ENCODE results near the gene ANO8. TPM values are rescaled to one million over a fixed set of nuclear protein-coding genes. Genes with fewer than 3 reads are reported as not detected.

Gene ANO8
- total and polyA plus RNA-seq, 8 donors, result 9.8 to 21.0 (median 12.2) TPM

DNA sequence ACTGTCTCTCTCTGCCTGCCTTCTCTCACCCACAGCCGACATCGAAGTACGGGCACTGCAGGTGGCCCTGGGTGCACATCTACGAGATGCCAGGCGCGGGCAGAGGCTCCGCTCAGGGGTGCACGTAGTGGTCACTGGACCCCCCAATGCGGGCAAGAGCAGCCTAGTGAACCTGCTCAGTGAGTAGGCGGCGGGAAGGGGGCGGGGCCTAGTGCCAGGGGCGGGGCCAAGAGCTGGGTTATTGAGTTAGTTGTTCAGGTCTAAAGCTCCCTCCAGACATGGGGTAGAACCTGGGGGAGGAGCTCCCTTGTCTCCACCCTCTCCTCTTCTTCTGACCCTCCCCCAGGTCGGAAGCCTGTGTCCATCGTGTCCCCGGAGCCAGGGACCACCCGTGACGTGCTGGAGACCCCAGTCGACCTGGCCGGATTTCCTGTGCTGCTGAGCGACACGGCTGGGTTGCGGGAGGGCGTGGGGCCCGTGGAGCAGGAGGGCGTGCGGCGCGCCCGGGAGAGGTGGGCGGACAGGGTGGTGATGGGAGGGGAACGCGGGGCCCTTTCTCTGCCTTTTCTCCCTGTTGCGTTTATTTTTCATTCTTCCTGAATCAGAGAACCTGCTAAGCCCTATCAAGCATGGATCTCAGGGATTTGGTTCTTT lies 4.6 kb upstream of the ANO8 start:
- Histone ChIP-seq H3K9me3 (no peaks in the 10 kb centered on the region), H3K4me1 (peaks cover 12 to 37% of the 10 kb centered on the region in 2 donors), H3K27me3 (no peaks in the 10 kb centered on the region), H3K36me3 (peaks cover 0 to 8% of the 10 kb centered on the region in 2 donors), H3K27ac (no peak overlapping the region), H3K4me3 (no peak overlapping the region)
- intact Hi-C loops (cut with DNase I), result no loop called here
- TF ChIP-seq, protein P1, sequence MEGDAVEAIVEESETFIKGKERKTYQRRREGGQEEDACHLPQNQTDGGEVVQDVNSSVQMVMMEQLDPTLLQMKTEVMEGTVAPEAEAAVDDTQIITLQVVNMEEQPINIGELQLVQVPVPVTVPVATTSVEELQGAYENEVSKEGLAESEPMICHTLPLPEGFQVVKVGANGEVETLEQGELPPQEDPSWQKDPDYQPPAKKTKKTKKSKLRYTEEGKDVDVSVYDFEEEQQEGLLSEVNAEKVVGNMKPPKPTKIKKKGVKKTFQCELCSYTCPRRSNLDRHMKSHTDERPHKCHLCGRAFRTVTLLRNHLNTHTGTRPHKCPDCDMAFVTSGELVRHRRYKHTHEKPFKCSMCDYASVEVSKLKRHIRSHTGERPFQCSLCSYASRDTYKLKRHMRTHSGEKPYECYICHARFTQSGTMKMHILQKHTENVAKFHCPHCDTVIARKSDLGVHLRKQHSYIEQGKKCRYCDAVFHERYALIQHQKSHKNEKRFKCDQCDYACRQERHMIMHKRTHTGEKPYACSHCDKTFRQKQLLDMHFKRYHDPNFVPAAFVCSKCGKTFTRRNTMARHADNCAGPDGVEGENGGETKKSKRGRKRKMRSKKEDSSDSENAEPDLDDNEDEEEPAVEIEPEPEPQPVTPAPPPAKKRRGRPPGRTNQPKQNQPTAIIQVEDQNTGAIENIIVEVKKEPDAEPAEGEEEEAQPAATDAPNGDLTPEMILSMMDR (IDR thresholded peaks at IDR 0.05), result no peak
- ATAC-seq (no peak), DNase-seq (peak in 1 of 4 donors; percentile 34)

DNA sequence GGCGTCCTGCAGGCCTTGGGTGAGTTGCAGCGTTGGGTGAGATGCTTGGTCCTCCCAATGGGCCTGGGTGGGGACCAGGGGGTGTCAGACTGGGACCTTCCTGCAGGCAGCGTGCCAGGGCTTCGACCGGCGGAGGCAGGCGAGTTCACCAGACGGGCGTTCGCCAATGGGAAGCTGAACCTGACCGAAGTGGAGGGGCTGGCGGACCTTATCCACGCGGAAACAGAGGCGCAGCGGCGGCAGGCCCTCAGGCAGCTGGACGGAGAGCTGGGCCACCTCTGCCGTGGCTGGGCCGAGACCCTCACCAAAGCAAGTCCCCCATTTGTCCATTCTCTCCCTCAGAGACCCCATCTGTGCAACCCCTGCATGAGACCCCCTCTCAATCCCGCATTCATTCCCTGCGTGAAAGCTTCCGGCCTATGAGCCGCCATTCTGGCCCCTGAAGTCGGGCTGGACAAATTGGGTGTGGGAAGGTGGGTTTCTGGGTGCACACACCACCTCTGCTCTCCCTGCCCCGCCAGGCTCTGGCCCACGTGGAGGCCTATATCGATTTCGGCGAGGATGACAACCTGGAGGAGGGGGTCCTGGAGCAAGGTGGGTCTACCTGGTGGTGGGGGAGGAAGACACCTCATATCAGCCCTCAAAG lies 3.9 kb upstream of the ANO8 start:
- Histone ChIP-seq H3K9me3 (no peaks in the 10 kb centered on the region), H3K4me3 (peak overlapping the region; percentile 68 to 72), H3K36me3 (peaks cover 0 to 8% of the 10 kb centered on the region in 2 donors), H3K27ac (no peak overlapping the region), H3K4me1 (peaks cover 12 to 43% of the 10 kb centered on the region in 2 donors), H3K27me3 (no peaks in the 10 kb centered on the region)
- DNase-seq, result peak in 1 of 4 donors; percentile 29
- TF ChIP-seq, protein P1 (IDR thresholded peaks at IDR 0.05), result no peak
- no peak for ATAC-seq
- intact Hi-C loops (cut with DNase I), result no loop called here

DNA sequence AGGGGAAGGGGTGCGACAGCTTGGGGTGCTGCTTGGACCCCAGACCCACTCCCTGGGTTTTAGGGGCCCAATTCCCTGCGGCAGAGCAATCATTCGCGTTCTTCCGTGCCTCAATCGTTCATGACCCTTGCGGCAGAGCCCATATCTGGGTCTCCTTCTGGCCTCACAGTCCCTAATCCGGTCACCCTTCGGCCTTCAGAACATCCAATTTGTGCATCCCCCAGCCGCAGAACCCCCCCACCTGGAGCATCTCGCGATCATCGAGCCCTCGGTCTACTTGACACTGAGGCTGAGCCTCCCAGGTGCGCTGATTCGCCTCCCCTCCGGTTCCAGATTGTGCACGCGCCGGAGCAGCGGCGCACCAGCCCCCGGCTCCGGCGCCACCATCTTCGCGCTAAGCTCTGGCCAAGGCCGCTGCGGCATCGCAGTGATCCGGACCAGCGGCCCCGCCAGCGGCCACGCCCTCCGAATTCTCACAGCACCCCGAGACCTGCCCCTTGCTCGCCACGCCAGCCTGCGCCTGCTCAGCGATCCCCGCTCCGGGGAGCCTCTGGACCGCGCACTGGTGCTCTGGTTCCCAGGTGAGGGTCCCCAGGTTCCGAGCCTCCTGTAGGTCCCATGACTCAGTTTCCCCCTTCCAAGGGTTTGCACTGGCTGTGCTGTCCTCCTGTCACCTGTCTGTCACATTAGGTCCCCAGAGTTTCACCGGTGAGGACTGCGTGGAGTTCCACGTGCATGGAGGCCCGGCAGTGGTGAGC lies 3.2 kb upstream of the ANO8 start:
- H3K9me3 ChIP-seq, result peaks cover 0 to under 1% of the 10 kb centered on the region in 2 donors
- peak overlapping the region; percentile 68 to 72 for H3K4me3 ChIP-seq
- no peaks in the 10 kb centered on the region for H3K27me3 ChIP-seq
- DNase-seq, result no peak
- peaks cover 12 to 50% of the 10 kb centered on the region in 2 donors for H3K4me1 ChIP-seq
- peak overlapping the region in 1 of 2 donors; percentile 92 for H3K27ac ChIP-seq
- ATAC-seq, result no peak
- intact Hi-C loops (cut with DNase I), result no loop called here
- TF ChIP-seq, protein P1 (IDR thresholded peaks at IDR 0.05), result no peak
- peaks cover 0 to 10% of the 10 kb centered on the region in 2 donors for H3K36me3 ChIP-seq

DNA sequence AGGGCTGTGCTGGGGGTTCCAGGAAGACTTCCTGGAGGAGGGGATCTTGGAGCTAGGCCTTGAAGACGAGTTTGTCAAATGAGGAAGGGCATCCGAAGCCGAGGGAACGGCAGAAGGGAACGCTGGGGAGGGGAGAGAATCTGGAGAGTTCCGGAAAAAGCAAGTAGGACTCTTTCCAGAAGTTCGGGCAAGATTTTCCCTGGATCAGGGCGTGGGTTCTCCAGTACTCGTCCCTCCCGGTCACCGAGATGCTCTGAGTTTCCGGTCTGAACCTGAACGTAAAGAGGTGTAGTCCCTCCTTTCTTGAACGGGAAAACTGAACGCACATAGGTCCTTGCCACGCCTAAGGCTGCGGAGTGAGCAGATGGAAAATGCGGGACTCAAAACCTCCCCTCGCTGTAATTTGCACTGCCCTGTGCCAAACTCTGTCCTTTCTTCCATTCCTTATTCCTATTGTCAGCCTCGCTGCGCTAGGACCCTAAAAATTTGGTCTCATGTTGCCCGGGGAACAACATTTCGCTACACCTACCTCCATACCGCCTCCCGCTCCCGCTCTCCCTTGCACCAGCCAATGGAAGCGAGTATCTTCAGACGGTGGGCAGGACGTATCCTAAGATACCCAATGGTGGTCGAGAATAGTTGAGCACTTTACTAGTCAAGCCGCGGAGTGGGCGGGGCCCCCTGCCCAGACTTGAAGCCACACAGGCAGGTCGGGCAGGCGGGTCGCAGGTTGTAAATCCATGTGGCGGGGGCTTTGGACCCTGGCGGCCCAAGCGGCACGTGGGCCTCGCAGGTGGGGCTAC lies 2.4 kb upstream of the ANO8 start, which contains the start of gene GTPBP3:
GTPBP3 (plus strand) TSS at position 682 of the 803 bp plus-strand sequence; CDS start at position 741, 59 bp downstream.
- no peaks in the 10 kb centered on the region for H3K27me3 ChIP-seq

More for the DNA sequence above, 2.4 kb upstream of the ANO8 start, which contains the start of gene GTPBP3:
- Histone ChIP-seq H3K4me1 (peaks cover 12 to 51% of the 10 kb centered on the region in 2 donors), H3K36me3 (peaks cover 0 to 12% of the 10 kb centered on the region in 2 donors), H3K9me3 (peaks cover 0 to 2% of the 10 kb centered on the region in 2 donors), H3K27ac (peak within 1 kb of the TSS; percentile 92 to 94), H3K4me3 (peak within 1 kb of the TSS; percentile 68 to 72)
- intact Hi-C loops (cut with DNase I), result no loop called here
- peak; percentile 92 to 97 (median 96) for DNase-seq
- TF ChIP-seq, protein P1 (IDR thresholded peaks at IDR 0.05), result no peak
- peak; percentile 90 for ATAC-seq
